BE2C (cell line): ENCODE data around the gene DPM1.
"Not testable (repeated sequence)": the region's sequence is repeated elsewhere in the genome, so short reads cannot be mapped to it uniquely, and the experiment has no call there.

Experiments used
- DNase-seq: peaks from one replicate; pipeline ENCODE4 v3.0.0-alpha.2; 2020
- H3K27me3 ChIP-seq: fragments of 250-450 bp; sonication (Bioruptor Pico); 2 replicates; pipeline ENCODE4 v1.5.1; 2020; ENCODE audit warnings: mild to moderate bottlenecking
- H3K36me3 ChIP-seq: fragments of 250-450 bp; sonication (Bioruptor Pico); 2 replicates; pipeline ENCODE4 v1.5.1; 2020; ENCODE audit warnings: mild to moderate bottlenecking
- H3K4me1 ChIP-seq: fragments of 250-450 bp; sonication (Bioruptor Pico); 2 replicates; pipeline ENCODE4 v1.5.1; 2020
- H3K4me3 ChIP-seq: 2 replicates; pipeline ENCODE4 v1.5.1; 2011; ENCODE audit warnings: low read depth, low read length
- H3K9me3 ChIP-seq: fragments of 250-450 bp; sonication (Bioruptor Pico); 2 replicates; pipeline ENCODE4 v1.5.1; 2020
- TF ChIP-seq, protein P1 (sequence below): IDR thresholded peaks from 2 replicates; pipeline ENCODE4 v1.5.1; 2012; ENCODE audit warnings: mild to moderate bottlenecking, low read depth, low read length

The DPM1 gene

DNA sequence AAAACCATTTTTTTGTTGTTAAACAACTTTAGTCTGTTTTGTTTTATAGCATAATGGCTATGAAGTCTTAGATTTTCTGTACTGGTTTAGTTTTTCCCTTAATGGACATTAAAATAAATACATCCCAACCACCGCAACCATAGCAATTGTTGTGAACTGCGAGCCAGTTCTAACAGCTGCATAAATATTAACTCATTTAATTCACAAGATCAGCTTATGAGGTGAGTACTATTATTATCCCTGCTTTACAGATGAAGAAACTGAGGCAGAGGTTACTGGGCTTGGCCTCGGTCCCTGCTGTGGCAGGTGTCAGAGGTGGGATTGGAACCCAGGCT lies 23.3 kb upstream of the DPM1 start:
- H3K4me3 ChIP-seq, result no peak overlapping the region
- H3K4me1 ChIP-seq, result no peaks in the 10 kb centered on the region
- no peaks in the 10 kb centered on the region for H3K9me3 ChIP-seq
- no peak for DNase-seq
- H3K27me3 ChIP-seq, result peaks cover 53% of the 10 kb centered on the region
- TF ChIP-seq, protein P1, sequence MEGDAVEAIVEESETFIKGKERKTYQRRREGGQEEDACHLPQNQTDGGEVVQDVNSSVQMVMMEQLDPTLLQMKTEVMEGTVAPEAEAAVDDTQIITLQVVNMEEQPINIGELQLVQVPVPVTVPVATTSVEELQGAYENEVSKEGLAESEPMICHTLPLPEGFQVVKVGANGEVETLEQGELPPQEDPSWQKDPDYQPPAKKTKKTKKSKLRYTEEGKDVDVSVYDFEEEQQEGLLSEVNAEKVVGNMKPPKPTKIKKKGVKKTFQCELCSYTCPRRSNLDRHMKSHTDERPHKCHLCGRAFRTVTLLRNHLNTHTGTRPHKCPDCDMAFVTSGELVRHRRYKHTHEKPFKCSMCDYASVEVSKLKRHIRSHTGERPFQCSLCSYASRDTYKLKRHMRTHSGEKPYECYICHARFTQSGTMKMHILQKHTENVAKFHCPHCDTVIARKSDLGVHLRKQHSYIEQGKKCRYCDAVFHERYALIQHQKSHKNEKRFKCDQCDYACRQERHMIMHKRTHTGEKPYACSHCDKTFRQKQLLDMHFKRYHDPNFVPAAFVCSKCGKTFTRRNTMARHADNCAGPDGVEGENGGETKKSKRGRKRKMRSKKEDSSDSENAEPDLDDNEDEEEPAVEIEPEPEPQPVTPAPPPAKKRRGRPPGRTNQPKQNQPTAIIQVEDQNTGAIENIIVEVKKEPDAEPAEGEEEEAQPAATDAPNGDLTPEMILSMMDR, result no peak
- no peaks in the 10 kb centered on the region for H3K36me3 ChIP-seq

DNA sequence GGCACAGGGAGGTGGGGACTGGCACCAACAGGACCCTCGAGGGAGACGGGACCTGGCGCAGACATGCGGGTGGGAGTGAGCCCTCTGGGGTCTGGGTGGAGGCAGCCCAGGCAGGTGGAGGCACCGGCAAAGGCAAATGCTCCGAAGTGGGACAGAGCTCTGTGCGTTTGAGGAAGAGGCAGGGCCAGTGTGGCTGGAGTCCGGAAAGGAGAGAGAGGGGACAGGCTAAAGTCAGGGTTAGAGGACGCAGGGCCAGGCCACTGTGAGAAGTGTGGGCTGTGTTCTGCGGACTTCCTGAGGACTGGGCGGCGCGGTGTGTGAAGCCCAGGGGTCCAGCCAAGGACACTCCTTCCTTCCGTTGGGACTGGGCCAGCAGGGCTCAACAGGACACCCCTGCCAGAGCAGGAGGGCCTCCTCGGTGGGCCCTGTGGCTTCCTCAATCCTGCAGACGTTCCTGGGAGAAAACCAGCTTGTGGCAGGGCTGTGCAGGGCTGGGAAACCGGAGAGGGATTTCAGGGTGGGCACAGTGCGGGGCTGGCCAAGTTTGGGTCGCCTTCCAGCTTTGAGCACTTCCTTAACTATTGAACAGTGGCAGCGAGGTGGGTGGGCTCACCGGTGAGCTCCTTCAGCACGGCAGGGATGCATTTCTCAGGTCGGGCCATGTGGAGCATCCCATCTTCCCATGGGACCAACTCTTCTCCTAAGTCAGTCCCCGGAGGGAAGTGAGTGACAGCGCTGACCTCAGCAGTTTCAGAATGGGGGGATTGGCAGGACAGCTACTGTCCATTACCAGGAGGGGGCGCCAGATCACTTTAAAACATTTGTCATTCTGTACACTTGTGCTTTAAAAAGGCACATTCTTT lies 22.8 kb upstream of the DPM1 start:
- DNase-seq, result peak; percentile 80

DNA sequence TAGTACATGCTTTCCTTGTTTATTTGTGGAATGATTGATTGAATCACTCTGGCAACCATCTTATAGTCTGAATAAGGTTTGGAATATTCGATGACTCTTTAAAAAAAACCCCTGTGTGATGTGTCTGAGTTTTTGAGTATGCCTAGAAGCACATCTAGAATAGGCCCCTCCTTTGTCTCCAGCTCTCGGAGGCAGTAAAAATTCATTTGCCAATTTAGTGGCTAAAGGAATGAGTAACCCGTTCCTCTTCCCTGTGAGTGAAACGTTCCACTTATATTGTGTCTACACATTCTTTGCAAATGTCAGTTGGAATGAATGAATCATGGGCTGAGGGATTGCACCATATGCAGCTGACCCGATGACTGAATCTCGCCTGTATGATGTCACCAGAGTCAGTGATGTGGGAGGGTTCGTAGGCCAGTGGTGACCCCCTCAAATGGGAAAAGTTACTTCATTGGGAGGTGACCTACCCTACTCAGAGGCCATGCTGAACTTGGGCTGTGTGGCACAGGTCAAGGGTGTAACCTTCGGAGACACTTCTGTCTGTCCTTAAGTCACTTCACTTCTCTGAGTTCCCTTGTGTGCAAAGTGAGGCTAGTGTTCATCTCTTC lies 21.8 kb upstream of the DPM1 start:
- no peaks in the 10 kb centered on the region for H3K4me1 ChIP-seq
- H3K4me3 ChIP-seq, result no peak overlapping the region
- H3K9me3 ChIP-seq, result no peaks in the 10 kb centered on the region
- H3K27me3 ChIP-seq, result peaks cover 52% of the 10 kb centered on the region
- no peak for DNase-seq
- TF ChIP-seq, protein P1, result no peak
- H3K36me3 ChIP-seq, result no peaks in the 10 kb centered on the region

More for the DNA sequence above, 22.8 kb upstream of the DPM1 start:
- Histone ChIP-seq H3K4me3 (no peak overlapping the region), H3K4me1 (no peaks in the 10 kb centered on the region), H3K9me3 (no peaks in the 10 kb centered on the region), H3K36me3 (no peaks in the 10 kb centered on the region), H3K27me3 (peaks cover 54% of the 10 kb centered on the region)
- TF ChIP-seq, protein P1, result peak; percentile 89

DNA sequence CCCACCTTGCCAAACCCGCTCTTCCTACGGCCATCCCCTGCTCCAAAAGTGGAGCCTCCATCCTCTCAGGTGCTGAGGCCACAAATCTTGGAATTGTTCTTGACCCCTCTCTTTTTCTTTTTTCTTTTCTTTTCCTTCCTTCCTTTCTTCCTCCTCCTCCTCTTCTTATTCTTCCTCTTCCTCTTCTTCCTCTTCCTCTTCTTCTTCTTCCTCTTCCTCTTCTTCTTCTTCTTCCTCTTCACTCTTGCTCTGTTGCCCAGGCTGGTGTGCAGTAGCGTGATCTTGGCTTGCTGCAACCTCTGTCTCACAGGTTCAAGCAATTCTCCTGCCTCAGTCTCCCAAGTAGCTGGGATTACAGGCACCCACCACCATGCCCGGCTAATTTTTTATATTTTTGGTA lies 20.2 kb upstream of the DPM1 start:
- H3K4me1 ChIP-seq, result not testable (repeated sequence)

DNA sequence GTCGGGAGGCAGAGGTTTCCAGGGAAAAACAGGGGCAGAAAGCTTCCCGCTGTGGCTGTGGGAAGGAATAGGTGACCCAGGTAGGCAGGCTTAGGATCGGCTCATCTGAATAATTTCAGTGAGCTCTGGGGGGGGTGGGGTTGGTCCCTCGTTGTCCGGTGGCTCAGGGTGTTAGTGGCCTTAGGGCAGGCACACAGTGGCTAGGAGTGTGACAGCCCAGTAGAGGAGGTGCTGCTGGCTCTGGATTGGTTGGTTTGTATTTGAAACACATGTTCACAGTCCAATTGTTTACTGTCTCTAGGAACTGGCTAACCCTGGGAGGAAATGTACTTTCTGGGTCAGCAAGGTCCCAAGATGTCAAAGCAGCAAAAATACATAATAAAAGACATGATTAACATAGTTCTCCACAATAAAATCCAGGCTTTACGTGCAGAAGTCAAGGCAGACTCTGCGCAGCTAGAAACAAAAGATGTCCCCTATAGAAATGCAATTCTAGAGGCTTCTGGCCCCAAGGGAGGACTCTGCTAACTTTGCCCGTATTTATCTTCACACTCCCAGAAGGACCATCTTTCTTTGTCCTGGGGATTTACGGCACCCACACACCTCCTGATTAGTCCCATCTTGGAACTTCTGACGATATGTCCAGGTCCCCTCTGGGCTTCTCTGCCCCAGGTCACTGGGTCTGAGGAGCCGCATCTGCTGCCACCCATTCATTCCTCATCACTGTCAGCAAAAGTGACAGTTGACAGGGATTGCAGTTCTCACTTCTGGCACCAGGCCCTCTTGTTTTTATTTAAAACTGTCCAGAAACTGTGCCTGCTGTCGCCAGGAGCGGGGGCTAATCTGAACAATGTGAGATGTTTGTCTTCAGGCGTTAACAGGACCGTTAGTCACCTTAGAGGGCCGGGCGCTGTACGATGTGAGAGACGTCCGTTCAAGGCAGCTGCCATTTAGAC lies 19.0 kb upstream of the DPM1 start:
- no peak overlapping the region for H3K4me3 ChIP-seq
- no peaks in the 10 kb centered on the region for H3K36me3 ChIP-seq
- TF ChIP-seq, protein P1, result no peak
- no peaks in the 10 kb centered on the region for H3K9me3 ChIP-seq
- H3K4me1 ChIP-seq, result no peaks in the 10 kb centered on the region
- H3K27me3 ChIP-seq, result peaks cover 33% of the 10 kb centered on the region
- no peak for DNase-seq

More for the DNA sequence above, 20.2 kb upstream of the DPM1 start:
- not testable (repeated sequence) for DNase-seq, H3K36me3 ChIP-seq, H3K4me3 ChIP-seq, H3K9me3 ChIP-seq
- peaks cover 41% of the 10 kb centered on the region for H3K27me3 ChIP-seq

DNA sequence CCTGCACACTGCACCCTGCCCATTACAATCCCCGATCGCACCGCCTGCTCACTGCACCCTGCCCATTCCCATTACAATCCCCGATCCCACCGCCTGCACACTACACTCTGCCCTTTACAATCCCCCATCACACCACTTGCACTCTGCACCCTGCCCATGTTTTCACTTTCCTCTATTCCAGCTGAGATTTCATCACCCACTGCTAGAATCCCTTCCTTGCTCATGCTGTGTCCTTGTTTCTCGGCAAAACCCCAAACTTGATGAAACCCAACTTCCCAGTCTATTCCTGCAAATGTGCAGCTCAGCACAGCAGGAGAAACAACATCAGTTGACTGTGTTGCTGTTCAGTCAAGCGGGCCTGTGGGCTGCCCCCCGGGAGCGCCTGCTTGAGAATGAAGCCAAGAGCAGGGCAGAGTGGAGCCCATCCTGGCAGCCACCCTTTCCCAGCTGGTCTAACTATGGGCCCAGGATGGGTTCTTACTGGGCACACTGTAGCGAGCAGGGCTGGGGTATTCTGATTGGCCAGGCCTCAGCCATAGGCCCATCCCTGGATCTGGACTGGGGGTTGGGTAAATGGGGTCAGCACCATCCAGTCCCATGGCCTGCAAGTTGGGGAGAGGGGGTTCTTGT lies 17.5 kb upstream of the DPM1 start:
- DNase-seq, result no peak
- Histone ChIP-seq H3K9me3 (no peaks in the 10 kb centered on the region), H3K4me1 (no peaks in the 10 kb centered on the region), H3K36me3 (no peaks in the 10 kb centered on the region), H3K4me3 (no peak overlapping the region), H3K27me3 (peaks cover 35% of the 10 kb centered on the region)
- TF ChIP-seq, protein P1, result no peak
